Spleen (tissue), 11 donors: Measurements from ENCODE around the gene SEPTIN10. TPM values are rescaled to one million over a fixed set of nuclear protein-coding genes. Genes with fewer than 3 reads are reported as not detected.
"Not testable (repeated sequence)": the region's sequence is repeated elsewhere in the genome, so short reads cannot be mapped to it uniquely, and the experiment has no call there.

Source experiments
- DNase-seq: peaks from one replicate; pipeline ENCODE4 v3.0.0-alpha.2; 2020
- H3K27ac ChIP-seq, 8 donors: fragments of 200-600 bp; sonication (generic) in 7 of 8; 1 replicate in 4 of 8; 2 replicates in 4 of 8; pipeline versions ENCODE4 v1.5.0 to v1.8.0; 2016 to 2021; ENCODE audit warnings: inconsistent platforms in 4 of 8, mild to moderate bottlenecking in 4 of 8, moderate library complexity in 1 of 8
- H3K27me3 ChIP-seq, 7 donors: fragments of 200-600 bp; sonication (generic) in 6 of 7; replicated peaks in 1 of 7; 1 replicate in 4 of 7; 2 replicates in 3 of 7; pipeline versions ENCODE4 v1.5.0 to v1.8.0; 2016 to 2021; ENCODE audit warnings: inconsistent platforms in 3 of 7, mild to moderate bottlenecking in 1 of 7
- H3K36me3 ChIP-seq, 6 donors: fragments of 200-600 bp; sonication (generic) in 5 of 6; 1 replicate in 4 of 6; 2 replicates in 2 of 6; pipeline versions ENCODE4 v1.5.0 to v1.8.0; 2016 to 2021; ENCODE audit warnings: inconsistent platforms in 2 of 6
- H3K4me1 ChIP-seq, 6 donors: fragments of 200-600 bp; sonication (generic) in 5 of 6; 1 replicate in 3 of 6; 2 replicates in 3 of 6; pipeline versions ENCODE4 v1.5.0 to v1.8.0; 2016 to 2021; ENCODE audit warnings: inconsistent platforms in 3 of 6
- H3K4me3 ChIP-seq, 8 donors: fragments of 200-600 bp; sonication (generic) in 7 of 8; 1 replicate in 4 of 8; 2 replicates in 4 of 8; pipeline versions ENCODE4 v1.5.0 to v1.8.0; 2016 to 2021; ENCODE audit warnings: inconsistent platforms in 4 of 8, mild to moderate bottlenecking in 4 of 8, moderate library complexity in 2 of 8
- H3K9me3 ChIP-seq, 8 donors: fragments of 200-600 bp; sonication (generic) in 7 of 8; 1 replicate in 4 of 8; 2 replicates in 4 of 8; pipeline versions ENCODE4 v1.5.0 to v1.8.0; 2016 to 2021; ENCODE audit warnings: inconsistent platforms in 4 of 8
- POLR2A ChIP-seq, 3 donors: fragments of 450-650 bp; IDR thresholded peaks; one replicate each; pipeline ENCODE4 v1.5.1; 2017; ENCODE audit warnings: antibody characterized with exemption in 3 of 3, mild to moderate bottlenecking in 1 of 3
- POLR2AphosphoS5 ChIP-seq, 3 donors: sonication (generic); formaldehyde crosslinking; IDR thresholded peaks; one replicate each; pipeline ENCODE4 v1.5.1; 2017; ENCODE audit warnings: antibody characterized with exemption in 3 of 3
- WGBS, 5 donors: extraction: QIAGEN DNeasy Blood & Tissue Kit in 3 of 5; methylation state at CpG; one replicate each; pipeline versions ENCODE4 v1.1.5 to v1.1.7; 2013 to 2018; 5-methylcytosine and 5-hydroxymethylcytosine counted together
- intact Hi-C: fragments of 100-400 bp; cut with DNase I; formaldehyde crosslinking; loops from one replicate; pipeline ENCODE4 v1.15.0; 2023; ENCODE audit warnings: low total_unique reads
- polyA plus RNA-seq, 3 donors: library from polyadenylated mRNA; stranded (reverse); fragments of 200-250 nt; gene quantifications; one replicate each; pipeline ENCODE4 v1.2.1, GENCODE V29; 2013
- total RNA-seq, 7 donors: library from RNA; depleted of rRNA in 3 of 7; stranded (reverse); fragments of >200 nt in 3 of 7; fragmentation: NEBNext Ultra II Directional in 4 of 7; extraction: Animal tissue kit (Norgen Biotek cat#: 25700) in 4 of 7; gene quantifications; one replicate each; pipeline versions ENCODE4 v1.1.0 to v1.2.1, GENCODE V29; 2016 to 2021
- TF ChIP-seq, protein P1 (sequence below), 11 experiments: fragments of 200-600 bp in 7 of 11; fragments of 450-650 bp in 4 of 11; sonication (generic) in 4 of 11; IDR thresholded peaks in 8 of 11; conservative IDR thresholded peaks in 3 of 11; 1 replicate in 7 of 11; 2 replicates in 4 of 11; pipeline versions ENCODE4 v1.4.0 to v1.8.0; 2016 to 2021; ENCODE audit warnings: antibody characterized with exemption in 11 of 11, inconsistent platforms in 4 of 11, mild to moderate bottlenecking in 1 of 11
- donor health status: healthy with polysubstance abuse.
- donor health status: DM: no; HTN: no; CAD: no; lungs with moderate emphysema.
- donor health status: DM: no; HTN: no; CAD: no.
- donor health status: Bipolar disorder and iron deficiency.
- donor health status: healthy.
- donor health status: DM: no; HTN: no; CAD: no.
- donor health status: DM: yes; HTN: yes; CAD: no.

SEPTIN10 gene
- total and polyA plus RNA-seq, 10 donors = 14.7 to 95.3 (median 58.3) TPM

- 64 to 91% (median 73%) methylated on average over 3 of the region's 3 CpGs for WGBS, 5 donors
- TF ChIP-seq POLR2AphosphoS5 (IDR thresholded peaks at IDR 0.05) (no peak), POLR2A (IDR thresholded peaks at IDR 0.05) (no peak)
- TF ChIP-seq, protein P1, sequence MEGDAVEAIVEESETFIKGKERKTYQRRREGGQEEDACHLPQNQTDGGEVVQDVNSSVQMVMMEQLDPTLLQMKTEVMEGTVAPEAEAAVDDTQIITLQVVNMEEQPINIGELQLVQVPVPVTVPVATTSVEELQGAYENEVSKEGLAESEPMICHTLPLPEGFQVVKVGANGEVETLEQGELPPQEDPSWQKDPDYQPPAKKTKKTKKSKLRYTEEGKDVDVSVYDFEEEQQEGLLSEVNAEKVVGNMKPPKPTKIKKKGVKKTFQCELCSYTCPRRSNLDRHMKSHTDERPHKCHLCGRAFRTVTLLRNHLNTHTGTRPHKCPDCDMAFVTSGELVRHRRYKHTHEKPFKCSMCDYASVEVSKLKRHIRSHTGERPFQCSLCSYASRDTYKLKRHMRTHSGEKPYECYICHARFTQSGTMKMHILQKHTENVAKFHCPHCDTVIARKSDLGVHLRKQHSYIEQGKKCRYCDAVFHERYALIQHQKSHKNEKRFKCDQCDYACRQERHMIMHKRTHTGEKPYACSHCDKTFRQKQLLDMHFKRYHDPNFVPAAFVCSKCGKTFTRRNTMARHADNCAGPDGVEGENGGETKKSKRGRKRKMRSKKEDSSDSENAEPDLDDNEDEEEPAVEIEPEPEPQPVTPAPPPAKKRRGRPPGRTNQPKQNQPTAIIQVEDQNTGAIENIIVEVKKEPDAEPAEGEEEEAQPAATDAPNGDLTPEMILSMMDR (IDR thresholded peaks at IDR 0.05 in 8 of 11, conservative IDR thresholded peaks at IDR 0.05 in 3 of 11) = no peak
Measured at GRCh38 chr2:109631741-109632140, 18.0 kb upstream of the SEPTIN10 start.

DNA sequence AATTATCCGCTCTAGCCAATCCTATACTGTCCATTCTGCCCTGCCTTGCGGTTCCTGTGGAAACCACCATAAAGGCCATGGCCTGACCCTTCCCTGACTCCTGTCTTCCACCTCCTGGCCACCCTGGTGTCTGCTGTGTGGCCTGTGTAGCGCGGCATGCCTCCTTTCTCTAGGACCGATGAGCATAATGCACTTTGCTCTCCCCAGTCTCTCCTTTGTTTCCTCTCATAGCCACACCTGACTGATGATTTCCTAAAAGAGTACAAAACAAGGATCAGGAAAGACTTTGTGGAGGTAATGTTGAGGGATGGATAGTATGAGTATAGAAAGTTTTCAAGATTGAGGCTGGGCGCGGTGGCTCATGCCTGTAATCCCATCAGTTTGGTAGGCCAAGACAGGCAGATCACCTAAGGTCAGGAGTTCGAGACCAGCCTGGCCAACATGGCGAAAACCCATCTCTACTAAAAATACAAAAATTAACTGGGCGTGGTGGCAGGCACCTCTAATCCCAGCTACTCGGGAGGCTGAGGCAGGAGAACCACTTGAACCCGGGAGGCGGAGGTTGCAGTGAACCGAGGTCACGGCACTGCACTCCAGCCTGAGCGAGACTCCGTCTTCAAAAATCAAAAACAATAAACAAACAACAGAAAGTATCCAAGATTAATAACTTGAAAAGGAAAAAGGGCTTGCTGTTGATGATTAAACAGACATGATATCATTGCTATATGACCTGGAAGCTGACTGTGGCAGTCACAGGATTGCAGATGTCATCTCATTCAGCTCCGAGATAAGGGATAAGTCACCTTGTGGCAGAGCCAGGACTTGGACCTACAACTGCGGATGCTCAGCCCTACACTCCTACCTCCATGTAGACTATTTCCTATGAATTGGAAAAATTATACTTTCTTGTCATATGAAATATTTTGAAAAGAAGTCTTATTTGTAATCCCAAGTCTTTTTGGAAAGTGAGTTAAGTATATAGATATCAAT is 17.0 kb upstream of the SEPTIN10 start:
- H3K27me3 ChIP-seq = no peaks in the 10 kb centered on the region
- DNase-seq = no peak
- intact Hi-C loops = no loop called here
- WGBS, 5 donors = 85 to 94% (median 91%) methylated on average over 19 of the region's 19 CpGs
- H3K36me3 ChIP-seq = no peaks in the 10 kb centered on the region
- H3K4me3 ChIP-seq = no peak overlapping the region
- no peak for TF ChIP-seq POLR2AphosphoS5 (IDR thresholded peaks at IDR 0.05)
- TF ChIP-seq, protein P1 (IDR thresholded peaks at IDR 0.05 in 8 of 11, conservative IDR thresholded peaks at IDR 0.05 in 3 of 11) = no peak
- H3K27ac ChIP-seq = no peak overlapping the region
- no peaks in the 10 kb centered on the region for H3K4me1 ChIP-seq
- no peaks in the 10 kb centered on the region for H3K9me3 ChIP-seq

More at GRCh38 chr2:109631741-109632140, 18.0 kb upstream of the SEPTIN10 start:
- no peak overlapping the region for H3K27ac ChIP-seq
- no peak overlapping the region for H3K4me3 ChIP-seq
- H3K9me3 ChIP-seq = no peaks in the 10 kb centered on the region
- intact Hi-C loops = no loop called here
- no peak for DNase-seq
- H3K36me3 ChIP-seq = no peaks in the 10 kb centered on the region
- H3K4me1 ChIP-seq = peaks cover 0 to 5% (median 0%) of the 10 kb centered on the region in 6 donors
- H3K27me3 ChIP-seq = no peaks in the 10 kb centered on the region

GRCh38 chr2:109629867-109630266 is 16.1 kb upstream of the SEPTIN10 start:
- no peaks in the 10 kb centered on the region for H3K9me3 ChIP-seq
- H3K27me3 ChIP-seq = no peaks in the 10 kb centered on the region
- TF ChIP-seq POLR2A (IDR thresholded peaks at IDR 0.05) (no peak), POLR2AphosphoS5 (IDR thresholded peaks at IDR 0.05) (no peak)
- TF ChIP-seq, protein P1 (IDR thresholded peaks at IDR 0.05 in 8 of 11, conservative IDR thresholded peaks at IDR 0.05 in 3 of 11) = no peak
- no peak for DNase-seq
- H3K36me3 ChIP-seq = no peaks in the 10 kb centered on the region
- 75 to 93% (median 83%) methylated on average over 3 of the region's 3 CpGs for WGBS, 5 donors
- no peaks in the 10 kb centered on the region for H3K4me1 ChIP-seq
- intact Hi-C loops = no loop called here
- no peak overlapping the region for H3K4me3 ChIP-seq
- no peak overlapping the region for H3K27ac ChIP-seq

GRCh38 chr2:109628321-109628720 is 14.6 kb upstream of the SEPTIN10 start:
- H3K27ac ChIP-seq, H3K27me3 ChIP-seq, H3K9me3 ChIP-seq, H3K4me1 ChIP-seq, H3K4me3 ChIP-seq, DNase-seq, H3K36me3 ChIP-seq, intact Hi-C loops: not testable (repeated sequence)
- WGBS, 5 donors = 82 to 88% (median 86%) methylated on average over 7 of the region's 7 CpGs
